Heart right ventricle (tissue), 16 donors: ENCODE data around the gene RIC1. TPM values are rescaled to one million over a fixed set of nuclear protein-coding genes. Genes with fewer than 3 reads are reported as not detected.
"Not testable (repeated sequence)": the region's sequence is repeated elsewhere in the genome, so short reads cannot be mapped to it uniquely, and the experiment has no call there.

ENCODE experiments used
- ATAC-seq, 8 donors: fragments of 200-7000 bp; cut with Tn5 transposase; one replicate each; pipeline ENCODE4 v1.9.1; 2020; ENCODE audit warnings: mild to moderate bottlenecking in 8 of 8, moderate library complexity in 8 of 8, moderate number of reproducible peaks in 1 of 8
- DNase-seq, 2 donors: peaks; one replicate each; pipeline ENCODE4 v3.0.0-alpha.2; 2020
- H3K27ac ChIP-seq, 10 donors: fragments of 200-600 bp; sonication (generic) in 2 of 10; one replicate each; pipeline versions ENCODE4 v1.5.0 to v1.8.0; 2020 to 2022; ENCODE audit warnings: mild to moderate bottlenecking in 3 of 10
- H3K27me3 ChIP-seq, 7 donors: fragments of 200-600 bp; one replicate each; pipeline ENCODE4 v1.8.0; 2021 to 2022; ENCODE audit warnings: mild to moderate bottlenecking in 2 of 7
- H3K36me3 ChIP-seq, 9 donors: fragments of 200-600 bp; sonication (generic) in 1 of 9; one replicate each; pipeline versions ENCODE4 v1.5.0 to v1.8.0; 2020 to 2022; ENCODE audit warnings: mild to moderate bottlenecking in 2 of 9
- H3K4me1 ChIP-seq, 9 donors: fragments of 200-600 bp; sonication (generic) in 1 of 9; one replicate each; pipeline versions ENCODE4 v1.5.0 to v1.8.0; 2020 to 2022; ENCODE audit warnings: mild to moderate bottlenecking in 4 of 9
- H3K4me3 ChIP-seq, 10 donors: fragments of 200-600 bp; sonication (generic) in 2 of 10; one replicate each; pipeline versions ENCODE4 v1.5.0 to v1.8.0; 2020 to 2022; ENCODE audit warnings: mild to moderate bottlenecking in 7 of 10, moderate library complexity in 2 of 10
- H3K9me3 ChIP-seq, 11 donors: fragments of 200-600 bp in 10 of 11; sonication (generic) in 2 of 11; one replicate each; pipeline versions ENCODE4 v1.5.0 to v1.8.0; 2013 to 2022; ENCODE audit warnings: mild to moderate bottlenecking in 2 of 11, control low read depth in 1 of 11, moderate library complexity in 1 of 11
- CTCF ChIP-seq, 9 donors: fragments of 200-600 bp; sonication (generic) in 2 of 9; IDR thresholded peaks; one replicate each; pipeline versions ENCODE4 v1.5.0 to v1.8.0; 2021 to 2022; ENCODE audit warnings: antibody characterized with exemption in 9 of 9, mild to moderate bottlenecking in 5 of 9, moderate library complexity in 1 of 9
- WGBS, 2 donors: extraction: QIAGEN DNeasy Blood & Tissue Kit; methylation state at CpG; one replicate each; pipeline ENCODE4 v1.1.7; 2013; ENCODE audit warnings: inconsistent platforms in 1 of 2; 5-methylcytosine and 5-hydroxymethylcytosine counted together
- intact Hi-C, 10 donors: fragments of 100-400 bp; cut with DNase I; formaldehyde crosslinking; loops; one replicate each; pipeline versions ENCODE4 v1.11.1 to v1.14.2; 2022
- polyA plus RNA-seq, 2 donors: library from polyadenylated mRNA; stranded (reverse); fragments of 200-250 nt; gene quantifications; one replicate each; pipeline ENCODE4 v1.2.3, GENCODE V29; 2013
- total RNA-seq, 10 donors: library from RNA; stranded (reverse); fragmentation: NEBNext Ultra II Directional in 3 of 10; extraction: Animal tissue kit (Norgen Biotek cat#: 25700) in 3 of 10; gene quantifications; one replicate each; pipeline versions ENCODE4 v1.2.1 to v1.2.4, GENCODE V29; 2021 to 2023
- donor health status: Arrhythmogenic right ventricular cardiomyopathy.
- donor health status: ischemic (EF 13 %, LVEDD 7.1; RV severe dilation, severe dysfunction).
- donor health status: healthy with polysubstance abuse.
- donor health status: DM: no; HTN: yes; CAD: no.
- donor health status: DM: no; HTN: no; CAD: no.
- donor health status: ischemic (EF 25% LVEDD 6.9; RV normal size, moderate dysfunction).
- donor health status: ischemic (EF 25% LVEDD 5.7; RV mildly dilated, moderate dysfunction).
- donor health status: healthy.
- donor health status: DM: yes; HTN: yes; CAD: no.
- donor health status: Ischemic cardiomyopathy.
- donor health status: ischemic (EF 35%, LVEDD 5.7; RV mildly dilated, moderate dysfunction).
- donor health status: nonischemic (EF 11% LVEDD 7.7; RV severe dilation, severe dysfunction).
- donor health status: DM: yes; HTN: yes; CAD: no.
- donor health status: PGD.
- donor health status: ischemic (EF 29% LVEDD 5.4; RV normal size, mild dysfunction).
- donor health status: nonischemic (EF 23%, LVEDD 6.1; RV moderate dilation, normal function).

RIC1 gene
- total and polyA plus RNA-seq, 12 donors: 2.5 to 13.8 (median 8.3) TPM

- peaks cover 0 to 27% (median 4%) of the 10 kb centered on the region in 11 donors for H3K9me3 ChIP-seq
- H3K4me1 ChIP-seq: peaks cover 0 to 17% (median 4%) of the 10 kb centered on the region in 9 donors
- DNase-seq: no peak
- H3K4me3 ChIP-seq: no peak overlapping the region
- H3K27me3 ChIP-seq: no peaks in the 10 kb centered on the region
- TF ChIP-seq CTCF (IDR thresholded peaks at IDR 0.05): no peak
- ATAC-seq: no peak
- intact Hi-C loops: loop anchor here in 1 of 10 donors (5.0 kb wide), 1 partner anchor 35 kb away; no protein-coding TSS in a partner anchor
- peaks cover 0 to 11% (median 0%) of the 10 kb centered on the region in 9 donors for H3K36me3 ChIP-seq
- H3K27ac ChIP-seq: no peak overlapping the region
- WGBS, 2 donors: 96 to 97% methylated on average over 6 of the region's 6 CpGs
Measured at GRCh38 chr9:5667391-5667790, 38.5 kb downstream of the RIC1 start.

DNA sequence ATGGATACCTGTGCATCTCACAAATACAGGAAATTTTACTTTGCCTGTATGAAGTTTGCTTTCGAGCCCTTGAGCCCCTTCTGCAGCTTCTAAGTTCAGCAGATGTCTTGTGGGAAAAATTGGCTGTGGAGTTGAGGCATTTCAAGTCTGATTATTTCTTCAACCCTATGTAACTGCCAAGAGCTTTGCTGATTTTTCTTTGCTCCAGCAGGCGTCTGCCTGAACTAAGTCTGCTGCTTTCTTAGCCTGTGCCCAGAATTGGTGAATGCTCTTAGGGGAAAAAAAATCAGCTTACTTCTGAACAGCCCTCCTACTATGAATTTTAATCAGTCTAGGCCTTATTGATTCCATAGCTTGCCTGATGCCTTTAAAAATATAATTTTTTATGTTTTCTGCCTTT lies 41.2 kb downstream of the RIC1 start:
- Histone ChIP-seq H3K27ac (no peak overlapping the region), H3K9me3 (peaks cover 0 to 8% (median 0%) of the 10 kb centered on the region in 11 donors), H3K4me1 (peaks cover 0 to 11% (median under 1%) of the 10 kb centered on the region in 9 donors), H3K36me3 (peaks cover 0 to 11% (median 0%) of the 10 kb centered on the region in 9 donors), H3K4me3 (no peak overlapping the region), H3K27me3 (no peaks in the 10 kb centered on the region)
- DNase-seq: no peak
- no peak for TF ChIP-seq CTCF (IDR thresholded peaks at IDR 0.05)
- intact Hi-C loops: no loop called here
- peak in 2 of 8 donors; percentile 33 to 49 for ATAC-seq
- WGBS, 2 donors: 74 to 80% methylated on average over 2 of the region's 2 CpGs

GRCh38 chr9:5671711-5672353 lies 42.9 kb downstream of the RIC1 start:
- intact Hi-C loops: no loop called here
- Histone ChIP-seq H3K4me3 (no peak overlapping the region), H3K36me3 (peaks cover 0 to 5% (median 0%) of the 10 kb centered on the region in 9 donors), H3K27ac (no peak overlapping the region), H3K9me3 (peaks cover 0 to 11% (median 0%) of the 10 kb centered on the region in 11 donors), H3K4me1 (peaks cover 0 to 5% (median 0%) of the 10 kb centered on the region in 9 donors), H3K27me3 (no peaks in the 10 kb centered on the region)
- ATAC-seq (no peak), DNase-seq (no peak)
- WGBS, 2 donors: 90 to 92% methylated on average over 3 of the region's 3 CpGs
- no peak for TF ChIP-seq CTCF (IDR thresholded peaks at IDR 0.05)

- H3K36me3 ChIP-seq, H3K27me3 ChIP-seq, H3K4me3 ChIP-seq, DNase-seq, H3K4me1 ChIP-seq, ATAC-seq, H3K27ac ChIP-seq, intact Hi-C loops: not testable (repeated sequence)
- 96% methylated on average over 11 of the region's 11 CpGs for WGBS, 2 donors
- H3K9me3 ChIP-seq: peaks cover 0 to 12% (median 0%) of the 10 kb centered on the region in 11 donors
Measured at GRCh38 chr9:5675046-5675445, 46.1 kb downstream of the RIC1 start.

- DNase-seq, H3K27ac ChIP-seq, intact Hi-C loops, ATAC-seq, H3K36me3 ChIP-seq, H3K27me3 ChIP-seq, H3K4me3 ChIP-seq: not testable (repeated sequence)
- Histone ChIP-seq H3K4me1 (peaks cover 0 to 18% (median 9%) of the 10 kb centered on the region in 9 donors), H3K9me3 (peaks cover 0 to 41% (median 0%) of the 10 kb centered on the region in 11 donors)
- WGBS, 2 donors: 97 to 98% methylated on average over 10 to 11 of the region's 11 CpGs
Measured at GRCh38 chr9:5683591-5683990, 54.7 kb downstream of the RIC1 start.
